H1 (cell line): Measurements from ENCODE around the gene OLFML2A. TPM values are rescaled to one million over a fixed set of nuclear protein-coding genes. Genes with fewer than 3 reads are reported as not detected.

Experiments used
- CTCF ChIA-PET: fragments of 300-600 bp; sonication (Branson Sonifier 250); formaldehyde crosslinking; loops from one replicate; lab custom pipeline; 2021; ENCODE audit not compliant: partially characterized antibody; lab: Charles Lee
- POLR2A ChIA-PET: fragments of 300-600 bp; sonication (Branson Sonifier 250); formaldehyde crosslinking; loops from one replicate; lab custom pipeline; 2021; ENCODE audit warnings: inconsistent platforms; ENCODE audit not compliant: partially characterized antibody; lab: Charles Lee
- DNase-seq, 2 experiments: peaks; one replicate each; pipeline versions ENCODE4 v3.0.0 to v3.0.0-alpha.2; 2010 to 2022; ENCODE audit warnings: low spot score in 2 of 2, low read depth in 1 of 2, mixed read lengths in 1 of 2
- FAIRE-seq: peaks from 2 replicates; lab custom pipeline; 2011; peaks lifted over from hg19 to GRCh38; lab: Jason Lieb, UNC
- H2AFZ ChIP-seq: 2 replicates; pipeline ENCODE4 v1.8.1; 2012; ENCODE audit warnings: low read length, inconsistent platforms
- H2AK5ac ChIP-seq: 2 replicates; pipeline ENCODE4 v1.6.1; 2013; ENCODE audit warnings: low read depth, low read length
- H2BK120ac ChIP-seq: replicated peaks from 2 replicates; pipeline ENCODE3; 2013; ENCODE audit warnings: low read depth, low read length, inconsistent platforms
- H2BK12ac ChIP-seq: 2 replicates; pipeline ENCODE4 v1.6.1; 2013; ENCODE audit warnings: low read depth, low read length
- H2BK15ac ChIP-seq: 2 replicates; pipeline ENCODE4 v1.6.1; 2013; ENCODE audit warnings: low read length
- H2BK20ac ChIP-seq: 2 replicates; pipeline ENCODE4 v1.6.1; 2013; ENCODE audit warnings: low read length
- H2BK5ac ChIP-seq: 2 replicates; pipeline ENCODE4 v1.6.1; 2013; ENCODE audit warnings: low read depth, low read length
- H3K14ac ChIP-seq: 2 replicates; pipeline ENCODE4 v1.6.1; 2013; ENCODE audit warnings: inconsistent platforms; ENCODE audit not compliant: insufficient read length
- H3K18ac ChIP-seq: 2 replicates; pipeline ENCODE4 v1.6.1; 2013; ENCODE audit warnings: low read length; ENCODE audit errors: extremely low read depth
- H3K23ac ChIP-seq: 2 replicates; pipeline ENCODE4 v1.6.1; 2013; ENCODE audit warnings: inconsistent platforms; ENCODE audit not compliant: insufficient read length
- H3K23me2 ChIP-seq: 2 replicates; pipeline ENCODE4 v1.6.1; 2013; ENCODE audit warnings: low read depth, low read length
- H3K27ac ChIP-seq: 2 replicates; pipeline ENCODE4 v1.6.1; 2011; ENCODE audit warnings: low read depth, low read length, inconsistent platforms
- H3K27me3 ChIP-seq, 4 experiments: replicated peaks in 1 of 4; 1 replicate in 1 of 4; 2 replicates in 3 of 4; pipeline versions ENCODE4 v1.6.1 to v1.8.1; 2011 to 2013; ENCODE audit warnings: low read length in 3 of 4, mild to moderate bottlenecking in 3 of 4, inconsistent platforms in 2 of 4, mixed read lengths in 2 of 4, moderate library complexity in 1 of 4; ENCODE audit not compliant: control insufficient read depth in 3 of 4, insufficient read depth in 3 of 4; ENCODE audit errors: extremely low read depth in 1 of 4
- H3K36me3 ChIP-seq, 4 experiments: 2 replicates each; pipeline versions ENCODE4 v1.6.1 to v1.8.1; 2011 to 2013; ENCODE audit warnings: mild to moderate bottlenecking in 4 of 4, low read length in 3 of 4, moderate library complexity in 2 of 4, control low read depth in 1 of 4, inconsistent platforms in 1 of 4; ENCODE audit not compliant: insufficient read depth in 4 of 4, control insufficient read depth in 2 of 4
- H3K4ac ChIP-seq: replicated peaks from 2 replicates; pipeline ENCODE3; 2013; ENCODE audit warnings: low read length, low read depth, mixed read lengths, inconsistent platforms; ENCODE audit not compliant: insufficient read length
- H3K4me1 ChIP-seq, 4 experiments: replicated peaks in 1 of 4; 1 replicate in 1 of 4; 2 replicates in 3 of 4; pipeline versions ENCODE4 v1.6.1 to v1.8.1; 2011 to 2013; ENCODE audit warnings: low read length in 3 of 4, inconsistent platforms in 2 of 4, mixed read lengths in 1 of 4; ENCODE audit not compliant: insufficient read depth in 4 of 4, control insufficient read depth in 3 of 4
- H3K4me2 ChIP-seq, 2 experiments: 2 replicates each; pipeline versions ENCODE4 v1.6.1 to v1.8.1; 2011 to 2013; ENCODE audit warnings: low read depth in 2 of 2, low read length in 2 of 2, control low read depth in 1 of 2, inconsistent platforms in 1 of 2, mild to moderate bottlenecking in 1 of 2; ENCODE audit not compliant: insufficient read depth in 1 of 2
- H3K4me3 ChIP-seq, 4 experiments: fragments of 200-600, 300-600 bp in 1 of 4; sonication (generic), shearing (Covaris generic), sonication (Bioruptor Twin) in 1 of 4; 2 replicates each; pipeline versions ENCODE4 v1.5.1 to v1.8.1; 2011 to 2016; ENCODE audit warnings: low read length in 4 of 4, low read depth in 3 of 4, control low read depth in 2 of 4, inconsistent platforms in 2 of 4, mild to moderate bottlenecking in 2 of 4, mixed read lengths in 1 of 4, moderate library complexity in 1 of 4; ENCODE audit not compliant: insufficient read depth in 2 of 4; ENCODE audit errors: extremely low read depth in 1 of 4
- H3K56ac ChIP-seq: replicated peaks from 2 replicates; pipeline ENCODE3; 2013; ENCODE audit warnings: low read depth, mild to moderate bottlenecking, mixed read lengths, low read length, inconsistent platforms; ENCODE audit not compliant: insufficient read length
- H3K79me1 ChIP-seq: 2 replicates; pipeline ENCODE4 v1.6.1; 2013; ENCODE audit warnings: low read depth, low read length, control low read depth
- H3K79me2 ChIP-seq, 2 experiments: 2 replicates each; pipeline versions ENCODE4 v1.6.1 to v1.8.1; 2012 to 2013; ENCODE audit warnings: low read length in 2 of 2, mild to moderate bottlenecking in 2 of 2, inconsistent platforms in 1 of 2; ENCODE audit not compliant: insufficient read depth in 2 of 2, control insufficient read depth in 1 of 2
- H3K9ac ChIP-seq, 4 experiments: replicated peaks in 1 of 4; 1 replicate in 1 of 4; 2 replicates in 3 of 4; pipeline versions ENCODE4 v1.6.1 to v1.8.1; 2011 to 2013; ENCODE audit warnings: low read depth in 3 of 4, low read length in 3 of 4, control low read depth in 2 of 4, mild to moderate bottlenecking in 2 of 4, moderate library complexity in 2 of 4, inconsistent platforms in 1 of 4; ENCODE audit errors: extremely low read depth in 1 of 4
- H3K9me3 ChIP-seq, 2 experiments: 2 replicates each; pipeline versions ENCODE4 v1.6.1 to v1.8.1; 2012 to 2013; ENCODE audit warnings: mild to moderate bottlenecking in 2 of 2, moderate library complexity in 2 of 2, control low read depth in 1 of 2, inconsistent platforms in 1 of 2, low read depth in 1 of 2, low read length in 1 of 2, mixed read lengths in 1 of 2; ENCODE audit not compliant: insufficient read depth in 2 of 2
- H4K20me1 ChIP-seq, 2 experiments: replicated peaks in 1 of 2; 2 replicates each; pipeline versions ENCODE3 to v1.8.1; 2011 to 2013; ENCODE audit warnings: inconsistent platforms in 2 of 2, low read length in 2 of 2, mild to moderate bottlenecking in 1 of 2; ENCODE audit not compliant: insufficient read depth in 2 of 2, control insufficient read depth in 1 of 2
- H4K5ac ChIP-seq: 2 replicates; pipeline ENCODE4 v1.6.1; 2013; ENCODE audit warnings: low read length, low read depth, mixed read lengths, inconsistent platforms; ENCODE audit not compliant: insufficient read length
- H4K8ac ChIP-seq: 2 replicates; pipeline ENCODE4 v1.8.0; 2013; ENCODE audit warnings: mild to moderate bottlenecking, moderate library complexity, low read length, inconsistent platforms; ENCODE audit not compliant: insufficient read depth; ENCODE audit errors: extremely low read depth
- H4K91ac ChIP-seq: replicated peaks from 2 replicates; pipeline ENCODE3; 2013; ENCODE audit warnings: low read length, mixed read lengths, inconsistent platforms; ENCODE audit not compliant: insufficient read length
- BCL11A ChIP-seq, 2 experiments: IDR thresholded peaks; one replicate each; pipeline ENCODE4 v1.6.1; 2011; ENCODE audit warnings: low read depth in 2 of 2, low read length in 2 of 2, mild to moderate bottlenecking in 2 of 2
- CBX5 ChIP-seq: fragments of 300-800, 300-1000 bp; sonication (generic); IDR thresholded peaks from 2 replicates; pipeline ENCODE4 v1.7.1; 2016; ENCODE audit warnings: antibody characterized with exemption, low read length, low read depth
- CHD2 ChIP-seq: IDR thresholded peaks from 2 replicates; pipeline ENCODE4 v1.6.1; 2012; ENCODE audit warnings: low read length, improper control_type of control experiment
- CTBP2 ChIP-seq: IDR thresholded peaks from 2 replicates; pipeline ENCODE4 v1.7.0; 2011; ENCODE audit warnings: borderline replicate concordance, mild to moderate bottlenecking, moderate library complexity, mixed read lengths, low read length; ENCODE audit not compliant: insufficient read depth, insufficient read length
- KDM1A ChIP-seq: fragments of 200-600, 300-600 bp; sonication (generic); IDR thresholded peaks from 2 replicates; pipeline ENCODE4 v1.7.1; 2016; ENCODE audit warnings: mild to moderate bottlenecking, low read length, borderline replicate concordance
- MAFK ChIP-seq: IDR thresholded peaks from 2 replicates; pipeline ENCODE4 v1.6.1; 2012; ENCODE audit warnings: low read depth, mild to moderate bottlenecking, improper control_type of control experiment, low read length
- NRF1 ChIP-seq: IDR thresholded peaks from 2 replicates; pipeline ENCODE4 v1.6.1; 2011; ENCODE audit warnings: mild to moderate bottlenecking, low read depth, low read length, improper control_type of control experiment
- POLR2AphosphoS5 ChIP-seq: IDR thresholded peaks from 2 replicates; pipeline ENCODE4 v1.6.1; 2011; ENCODE audit warnings: low read depth, low read length
- RBBP5 ChIP-seq: IDR thresholded peaks from 2 replicates; pipeline ENCODE4 v1.7.1; 2012; ENCODE audit warnings: low read depth, mild to moderate bottlenecking, inconsistent platforms, low read length, moderate library complexity, borderline replicate concordance
- RXRA ChIP-seq: IDR thresholded peaks from 2 replicates; pipeline ENCODE4 v1.6.1; 2011; ENCODE audit warnings: low read depth, mild to moderate bottlenecking, low read length, moderate library complexity; ENCODE audit not compliant: insufficient read depth
- SIRT6 ChIP-seq: IDR thresholded peaks from one replicate; pipeline ENCODE4 v1.7.1; 2012; ENCODE audit warnings: low read length, inconsistent platforms
- SP1 ChIP-seq: IDR thresholded peaks from 2 replicates; pipeline ENCODE4 v1.6.1; 2011; ENCODE audit warnings: low read depth, low read length
- SP4 ChIP-seq: IDR thresholded peaks from 2 replicates; pipeline ENCODE4 v1.6.1; 2012; ENCODE audit warnings: low read length, inconsistent platforms
- YY1 ChIP-seq: IDR thresholded peaks from 2 replicates; pipeline ENCODE4 v1.6.1; 2011; ENCODE audit warnings: low read depth, mild to moderate bottlenecking, low read length
- WGBS, 2 experiments: shearing (Covaris generic) in 1 of 2; methylation state at CpG; one replicate each; pipeline versions ENCODE4 v1.1.6 to v1.1.7; 2013 to 2015; ENCODE audit warnings: low lambda C conversion rate in 2 of 2, mixed read lengths in 2 of 2, inconsistent platforms in 1 of 2, low coverage in 1 of 2, missing lambda C conversion rate in 1 of 2; ENCODE audit not compliant: insufficient replicate concordance in 2 of 2, insufficient coverage in 1 of 2, insufficient read length in 1 of 2; ENCODE audit errors: extremely low coverage in 1 of 2, missing lambda C conversion rate in 1 of 2; 5-methylcytosine and 5-hydroxymethylcytosine counted together
- polyA plus RNA-seq, 7 experiments: library from polyadenylated mRNA; depleted of rRNA in 3 of 7; stranded (reverse) in 5 of 7; unstranded in 2 of 7; fragments of >200 nt in 5 of 7; fragments of 200-250 nt in 2 of 7; gene quantifications; 1 replicate in 5 of 7; 2 replicates in 1 of 7; 4 replicates in 1 of 7; pipeline versions ENCODE4 v1.2.1 to v1.2.3, GENCODE V29; 2011 to 2013; ENCODE audit warnings: missing spikeins in 2 of 7, mixed read lengths in 2 of 7
- total RNA-seq: library from RNA; stranded (reverse); fragmentation: NEBNext Ultra II Directional; extraction: Animal tissue kit (Norgen Biotek cat#: 25700); gene quantifications from 2 replicates; pipeline ENCODE4 v1.2.1, GENCODE V29; 2021
- TF ChIP-seq, protein P1 (sequence below): IDR thresholded peaks from 2 replicates; pipeline ENCODE4 v1.6.1; 2011; ENCODE audit warnings: low read depth, mild to moderate bottlenecking, low read length; ENCODE audit not compliant: insufficient read depth

The OLFML2A gene
- total and polyA plus RNA-seq, 2 of the 8 experiments (the other 6 are each of a cell fraction or from before 2014, with no cell fraction given): 7.8 to 11.5 TPM

DNA sequence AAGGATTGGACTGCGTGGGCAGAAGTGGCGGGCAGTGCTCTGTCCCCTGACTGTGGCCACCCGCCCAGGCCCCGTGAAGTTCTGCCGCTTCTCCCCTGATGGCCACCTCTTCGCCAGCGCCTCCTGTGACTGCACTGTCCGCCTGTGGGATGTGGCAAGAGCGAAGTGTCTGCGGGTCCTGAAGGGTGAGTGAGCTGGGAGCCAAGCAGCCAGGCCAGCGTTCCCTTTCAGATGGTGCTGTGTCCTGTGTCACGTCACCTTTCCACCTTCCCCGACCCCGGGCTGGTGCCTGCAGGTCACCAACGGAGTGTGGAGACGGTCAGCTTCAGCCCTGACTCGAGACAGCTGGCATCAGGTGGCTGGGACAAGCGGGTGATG is 78.6 kb downstream of the OLFML2A start:
- H4K8ac ChIP-seq: no peak overlapping the region
- no peak overlapping the region for H2BK5ac ChIP-seq
- no peak overlapping the region for H4K91ac ChIP-seq
- H3K36me3 ChIP-seq: peaks cover 35 to 40% (median 36%) of the 10 kb centered on the region in 4 experiments
- FAIRE-seq (no peak), DNase-seq (no peak)
- H2BK15ac ChIP-seq: no peak overlapping the region
- H3K4me2 ChIP-seq: no peak overlapping the region
- no peak overlapping the region for H3K23ac ChIP-seq
- no peaks in the 10 kb centered on the region for H3K9me3 ChIP-seq
- H4K20me1 ChIP-seq: peaks cover 34 to 41% of the 10 kb centered on the region in 2 experiments
- TF ChIP-seq SP4 (no peak), BCL11A (IDR thresholded peaks at IDR 0.05; ENCODE audit: low read depth in 2 of 2, low read length in 2 of 2) (no peak), CTBP2 (no peak), MAFK (no peak), CHD2 (no peak), POLR2AphosphoS5 (no peak), CBX5 (no peak), SP1 (no peak), RXRA (no peak), KDM1A (no peak), RBBP5 (no peak), SIRT6 (no peak), NRF1 (no peak), YY1 (no peak)
- TF ChIP-seq, protein P1, sequence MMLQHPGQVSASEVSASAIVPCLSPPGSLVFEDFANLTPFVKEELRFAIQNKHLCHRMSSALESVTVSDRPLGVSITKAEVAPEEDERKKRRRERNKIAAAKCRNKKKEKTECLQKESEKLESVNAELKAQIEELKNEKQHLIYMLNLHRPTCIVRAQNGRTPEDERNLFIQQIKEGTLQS: no peak
- no peak overlapping the region for H3K4me3 ChIP-seq
- H3K23me2 ChIP-seq: peaks cover 3% of the 10 kb centered on the region
- no peak overlapping the region for H3K56ac ChIP-seq
- H3K4ac ChIP-seq: no peak overlapping the region
- H2AFZ ChIP-seq: no peak overlapping the region
- WGBS, 2 experiments: 90% methylated on average over 17 of the region's 18 CpGs; no CpG with 5 or more reads in 1 of the 2 experiments
- H2BK20ac ChIP-seq: no peak overlapping the region
- H3K27me3 ChIP-seq: no peaks in the 10 kb centered on the region
- H3K9ac ChIP-seq: no peak overlapping the region
- H3K27ac ChIP-seq: no peak overlapping the region
- H3K18ac ChIP-seq: no peak overlapping the region
- H2AK5ac ChIP-seq: no peak overlapping the region
- ChIA-PET CTCF (interaction anchor here (0.6 to 42.1 kb wide), 23 partner anchors 9 to 1683 kb away, joined by 3 to 1529 read pairs (median 7); partner anchors contain the start of genes NR6A1, OLFML2A and PSMB7), POLR2A (interaction anchor here (0.5 to 25.5 kb wide), 20 partner anchors 9 to 890 kb away, joined by 3 to 573 read pairs (median 4); partner anchors contain the start of genes NR6A1 and OLFML2A)
- peaks cover 9% of the 10 kb centered on the region for H3K79me1 ChIP-seq
- no peak overlapping the region for H4K5ac ChIP-seq
- peaks cover 5 to 21% of the 10 kb centered on the region in 2 experiments for H3K79me2 ChIP-seq
- H3K14ac ChIP-seq: no peak overlapping the region
- no peak overlapping the region for H2BK120ac ChIP-seq
- peaks cover 0 to 11% (median 7%) of the 10 kb centered on the region in 4 experiments; a peak in 5 of 7 replicates for H3K4me1 ChIP-seq
- H2BK12ac ChIP-seq: no peak overlapping the region
